Raji (cell line): ENCODE data around the gene TSN.

ENCODE experiments used
- POLR2A ChIP-seq: IDR thresholded peaks from 2 replicates; pipeline ENCODE4 v1.6.1; 2011; ENCODE audit warnings: low read depth, low read length, control low read depth; ENCODE audit not compliant: insufficient read depth

The TSN gene

GRCh38 chr2:121755237-121756111 is at the start of gene TSN:
Gene TSN, plus strand, starts transcription at chr2:121755651. Its CDS starts 129 bp downstream, at chr2:121755780.
- TF ChIP-seq POLR2A, result peak; percentile 78

DNA sequence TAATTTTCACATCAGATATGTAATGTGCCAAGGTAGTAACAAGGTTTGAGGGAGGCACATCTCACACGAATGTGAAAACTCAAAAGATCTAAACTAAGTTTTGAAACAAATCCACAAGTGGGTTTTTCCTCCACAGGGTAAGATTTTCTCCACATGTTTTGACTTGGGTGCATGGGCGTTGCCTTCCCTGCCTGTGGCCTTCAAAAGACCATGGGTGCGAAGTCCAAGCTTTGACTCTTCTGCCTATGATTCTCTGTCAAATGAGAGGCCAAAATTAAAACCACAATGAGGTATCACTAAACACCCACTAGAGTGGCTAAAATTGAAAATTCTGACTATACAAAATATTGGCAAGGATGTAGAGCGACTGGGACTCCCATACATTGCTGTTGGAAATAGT is 49.5 kb upstream of the TSN start:
- TF ChIP-seq POLR2A, result no peak

DNA sequence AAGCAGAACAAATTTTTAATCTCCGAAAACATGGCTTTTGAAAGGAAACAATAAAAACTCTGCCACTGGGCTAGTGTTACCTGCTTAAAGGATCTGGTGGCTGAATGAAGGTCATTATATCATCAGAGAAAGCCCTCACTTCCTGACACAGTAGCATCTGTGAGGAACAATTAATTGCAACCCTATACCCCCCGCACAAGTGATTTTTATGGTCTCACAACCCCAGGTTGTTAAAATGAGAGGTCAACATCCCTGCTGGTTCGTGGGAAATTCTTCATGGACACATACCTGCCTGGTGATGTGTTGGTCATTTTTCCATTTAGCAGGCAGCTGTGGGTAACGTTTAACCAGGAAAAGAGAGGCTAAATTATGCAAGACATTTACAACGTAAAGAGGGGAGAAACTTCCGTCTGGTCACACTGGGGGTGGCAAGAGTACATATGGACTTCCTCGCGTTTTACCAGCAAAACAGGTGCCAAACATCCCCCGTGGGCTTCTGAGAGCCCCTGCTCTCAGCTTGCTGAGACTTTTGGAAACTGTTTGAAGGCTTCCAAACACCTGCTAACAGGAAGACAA is 48.0 kb upstream of the TSN start:
- TF ChIP-seq POLR2A, result no peak

DNA sequence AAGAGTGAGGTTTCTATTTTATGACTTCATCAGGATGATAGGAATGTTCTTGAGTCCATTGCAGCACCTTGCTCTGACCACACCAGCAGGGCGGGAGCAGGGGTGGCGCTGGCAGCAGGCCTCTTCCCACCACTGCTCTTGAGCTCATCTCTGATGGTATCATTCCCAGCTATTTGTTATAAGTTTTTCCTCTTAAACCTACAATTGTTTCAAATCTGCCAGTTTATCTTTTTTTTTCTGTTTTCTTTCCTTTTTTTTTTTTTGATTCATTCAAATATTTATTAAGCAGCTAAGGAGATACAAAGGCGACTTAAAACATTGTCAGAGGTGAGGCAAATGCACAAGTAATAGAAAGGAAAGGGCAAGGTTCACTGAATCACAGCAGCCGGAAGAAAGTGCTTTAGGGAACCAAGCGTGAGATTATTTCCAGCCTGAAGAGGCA is 47.5 kb upstream of the TSN start:
- no peak for TF ChIP-seq POLR2A

DNA sequence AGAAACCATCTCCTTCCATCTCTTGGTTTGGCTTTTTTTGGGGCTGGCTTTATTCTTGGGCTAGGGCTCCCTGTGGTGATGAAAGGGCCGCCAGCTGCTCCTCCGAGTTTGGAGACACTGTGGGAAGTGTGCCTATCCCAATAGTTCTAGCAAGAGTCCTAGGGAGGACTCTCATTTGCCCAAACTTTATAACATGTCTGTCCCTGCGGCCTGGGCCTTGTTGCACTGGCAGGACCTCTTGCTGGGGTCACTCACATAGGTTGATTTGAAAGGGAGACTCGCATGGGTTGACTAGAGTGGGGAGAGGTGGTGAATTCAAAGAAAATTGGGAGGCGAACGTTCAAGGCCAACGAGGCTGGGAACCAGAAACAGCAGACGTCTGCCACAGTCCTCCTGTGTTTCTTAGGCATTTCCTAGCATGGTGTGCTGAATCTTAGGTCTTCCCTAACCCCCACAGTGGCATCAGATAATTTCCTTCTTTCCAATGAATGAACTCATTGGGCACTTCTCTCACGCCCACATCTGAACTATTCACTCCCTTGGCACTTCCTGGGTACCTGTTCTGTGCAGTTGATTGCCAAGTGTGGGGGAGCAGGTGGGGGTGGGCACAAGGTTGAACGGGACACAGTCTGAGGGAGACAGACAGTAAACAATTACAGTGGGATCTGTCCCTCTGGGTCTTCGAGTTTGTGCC is 45.5 kb upstream of the TSN start:
- TF ChIP-seq POLR2A, result no peak

GRCh38 chr2:121710470-121711170 is 44.8 kb upstream of the TSN start:
- no peak for TF ChIP-seq POLR2A

DNA sequence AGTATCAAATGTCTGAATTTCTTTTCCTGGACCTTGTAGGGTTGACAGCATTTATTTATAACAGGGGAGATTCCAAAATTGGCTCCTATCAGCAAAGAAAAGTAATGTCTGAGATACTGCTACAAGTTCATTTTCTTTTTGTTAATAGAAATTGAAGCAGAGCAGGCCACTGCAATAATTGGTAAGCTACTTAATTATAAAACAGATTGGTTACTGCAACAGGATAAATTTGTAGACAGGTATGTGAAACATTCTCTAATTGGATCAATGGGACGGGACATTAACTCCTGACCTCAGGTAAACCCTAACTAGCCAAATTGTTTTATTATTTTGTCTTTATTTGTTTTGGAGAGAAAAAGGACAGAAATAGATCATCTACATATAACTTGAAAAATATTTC is 39.3 kb upstream of the TSN start:
- TF ChIP-seq POLR2A, result no peak

- TF ChIP-seq POLR2A, result no peak
Observed at GRCh38 chr2:121717529-121717928, 37.9 kb upstream of the TSN start.

GRCh38 chr2:121721926-121722325 is 33.5 kb upstream of the TSN start:
- no peak for TF ChIP-seq POLR2A

DNA sequence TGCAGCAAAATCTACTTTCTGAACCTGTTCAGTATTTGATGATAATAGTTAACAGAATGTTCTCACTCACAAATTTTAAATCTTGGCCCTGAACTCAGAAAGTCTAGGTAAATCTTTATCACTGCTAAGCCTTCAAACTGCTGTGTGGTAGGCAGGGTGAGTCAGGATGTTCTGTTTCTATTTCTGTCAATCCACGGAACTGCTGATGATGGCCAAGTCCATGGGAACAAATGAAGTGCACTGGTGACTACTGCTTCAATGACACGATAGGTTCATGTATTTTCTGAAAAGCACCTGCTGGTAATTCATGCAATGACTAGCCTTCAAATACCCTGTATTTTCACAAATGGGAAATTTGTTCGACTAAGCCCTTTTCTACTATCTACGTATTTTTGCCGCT is 33.0 kb upstream of the TSN start:
- TF ChIP-seq POLR2A, result no peak

DNA sequence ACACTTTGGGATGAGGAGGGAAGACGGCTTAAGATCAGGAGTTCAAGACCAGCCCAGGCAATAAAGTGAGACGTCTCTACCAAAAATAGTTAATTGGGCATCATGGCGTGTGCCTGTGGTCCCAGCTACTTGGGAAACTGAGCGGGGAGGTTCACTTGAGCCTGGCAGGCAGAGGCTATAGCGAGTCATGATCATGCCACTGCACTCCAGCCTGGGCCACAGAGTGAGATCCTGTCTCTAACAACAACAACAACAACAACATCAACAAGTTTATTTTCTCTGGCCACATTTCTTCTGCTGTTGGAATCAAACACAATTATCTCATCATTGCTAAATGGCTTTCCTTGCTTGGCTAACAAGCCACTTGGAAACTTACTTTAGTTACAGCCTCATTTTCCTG is 32.1 kb upstream of the TSN start:
- no peak for TF ChIP-seq POLR2A

DNA sequence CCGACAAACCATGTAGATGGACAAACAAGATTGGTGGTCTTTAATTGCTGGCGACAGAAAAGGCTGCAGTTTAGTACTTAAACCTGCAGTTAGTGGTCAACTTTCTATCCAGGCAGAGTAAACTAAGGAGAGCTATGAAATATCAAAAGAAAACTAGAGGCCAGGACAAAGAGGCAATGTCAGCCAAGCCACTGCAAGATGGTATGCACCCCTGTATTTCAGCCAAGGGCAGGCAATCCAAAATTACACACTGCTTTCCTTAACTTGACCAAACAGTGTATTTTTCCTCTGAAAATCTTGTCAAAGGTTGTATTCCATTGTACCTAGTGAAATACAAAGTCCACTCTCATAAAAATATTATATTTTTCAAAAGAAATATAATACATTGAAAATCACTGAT is 28.1 kb upstream of the TSN start:
- no peak for TF ChIP-seq POLR2A

- no peak for TF ChIP-seq POLR2A
Observed at GRCh38 chr2:121727950-121728349, 27.5 kb upstream of the TSN start.

- TF ChIP-seq POLR2A, result no peak
Observed at GRCh38 chr2:121731366-121731765, 24.1 kb upstream of the TSN start.

- TF ChIP-seq POLR2A, result no peak
Observed at GRCh38 chr2:121735518-121736074, 19.9 kb upstream of the TSN start.
